Thymus (tissue), 11 donors: ENCODE measurements around the gene NAIP. TPM values are rescaled to one million over a fixed set of nuclear protein-coding genes. Genes with fewer than 3 reads are reported as not detected.
"Not testable (repeated sequence)": the region's sequence is repeated elsewhere in the genome, so short reads cannot be mapped to it uniquely, and the experiment has no call there.

Source experiments
- DNase-seq, 9 donors: peaks; one replicate each; pipeline ENCODE4 v3.0.0-alpha.2; 2013; ENCODE audit warnings: low spot score in 9 of 9, low read depth in 6 of 9, missing footprints in 1 of 9
- H3K27ac ChIP-seq, 2 donors: one replicate each; pipeline ENCODE4 v1.5.1; 2013; ENCODE audit warnings: control low read depth in 1 of 2, low read depth in 1 of 2, low read length in 1 of 2, mild to moderate bottlenecking in 1 of 2, moderate library complexity in 1 of 2
- H3K27me3 ChIP-seq, 2 donors: one replicate each; pipeline ENCODE4 v1.5.1; 2013; ENCODE audit warnings: low read length in 1 of 2; ENCODE audit not compliant: control insufficient read depth in 2 of 2, insufficient read depth in 1 of 2
- H3K36me3 ChIP-seq, 2 donors: one replicate each; pipeline ENCODE4 v1.5.1; 2013; ENCODE audit warnings: low read length in 1 of 2, mild to moderate bottlenecking in 1 of 2, moderate library complexity in 1 of 2; ENCODE audit not compliant: control insufficient read depth in 2 of 2, insufficient read depth in 2 of 2
- H3K4me1 ChIP-seq, 2 donors: one replicate each; pipeline ENCODE4 v1.5.1; 2013; ENCODE audit warnings: low read length in 2 of 2; ENCODE audit not compliant: control insufficient read depth in 2 of 2, insufficient read depth in 2 of 2
- H3K4me3 ChIP-seq, 2 donors: one replicate each; pipeline ENCODE4 v1.5.1; 2013; ENCODE audit warnings: low read length in 2 of 2, control low read depth in 1 of 2, mild to moderate bottlenecking in 1 of 2
- H3K9me3 ChIP-seq, 2 donors: one replicate each; pipeline ENCODE4 v1.5.1; 2013; ENCODE audit warnings: low read length in 1 of 2, mild to moderate bottlenecking in 1 of 2; ENCODE audit not compliant: control insufficient read depth in 2 of 2, insufficient read depth in 1 of 2
- WGBS: extraction: QIAGEN DNeasy Blood & Tissue Kit; methylation state at CpG from one replicate; pipeline ENCODE4 v1.1.7; 2013; 5-methylcytosine and 5-hydroxymethylcytosine counted together
- polyA plus RNA-seq: library from polyadenylated mRNA; stranded (reverse); fragments of 200-250 nt; gene quantifications from one replicate; pipeline ENCODE4 v1.2.3, GENCODE V29; 2013
- total RNA-seq: library from RNA; stranded (reverse); fragments of 120-200 nt; gene quantifications from one replicate; pipeline ENCODE4 v1.2.4, GENCODE V29; 2013
- donor health status: healthy.

Gene NAIP
- total and polyA plus RNA-seq, 2 donors: 11.0 to 22.3 TPM

DNA sequence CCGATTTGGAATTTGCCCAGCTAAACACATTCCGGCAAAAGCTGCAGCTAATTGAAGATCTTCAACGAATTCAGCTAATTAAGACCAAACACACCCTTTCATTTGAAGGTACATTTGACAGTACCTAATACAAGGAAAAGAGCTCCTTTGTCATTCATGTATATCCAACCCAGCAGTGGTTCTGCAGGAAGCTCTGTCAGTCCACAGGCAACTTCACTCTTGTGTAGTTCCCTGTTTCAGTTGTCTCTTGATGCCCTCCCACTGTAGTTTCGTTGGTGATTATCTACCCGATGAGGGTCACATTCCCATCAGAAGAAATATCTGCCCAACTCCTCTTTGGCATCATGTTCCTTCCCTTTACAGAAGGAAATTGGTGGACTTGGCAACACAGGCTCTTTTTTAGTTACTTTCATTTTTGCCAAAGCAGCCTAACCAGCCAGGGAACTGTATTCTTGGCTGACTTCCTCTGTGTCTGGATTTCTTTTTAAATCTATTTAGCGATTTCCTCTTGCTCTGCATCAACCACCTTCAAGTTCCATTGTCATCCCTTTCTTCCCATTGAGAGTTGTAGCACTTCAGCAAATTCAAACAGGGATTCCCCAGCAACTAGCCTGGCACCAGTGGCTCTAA, 6.6 kb downstream of the NAIP start:
- not testable (repeated sequence) for H3K9me3 ChIP-seq, H3K27ac ChIP-seq, H3K36me3 ChIP-seq, H3K4me1 ChIP-seq, DNase-seq, H3K27me3 ChIP-seq, H3K4me3 ChIP-seq
- WGBS: no CpG with 5 or more reads among the region's 6 CpGs

DNA sequence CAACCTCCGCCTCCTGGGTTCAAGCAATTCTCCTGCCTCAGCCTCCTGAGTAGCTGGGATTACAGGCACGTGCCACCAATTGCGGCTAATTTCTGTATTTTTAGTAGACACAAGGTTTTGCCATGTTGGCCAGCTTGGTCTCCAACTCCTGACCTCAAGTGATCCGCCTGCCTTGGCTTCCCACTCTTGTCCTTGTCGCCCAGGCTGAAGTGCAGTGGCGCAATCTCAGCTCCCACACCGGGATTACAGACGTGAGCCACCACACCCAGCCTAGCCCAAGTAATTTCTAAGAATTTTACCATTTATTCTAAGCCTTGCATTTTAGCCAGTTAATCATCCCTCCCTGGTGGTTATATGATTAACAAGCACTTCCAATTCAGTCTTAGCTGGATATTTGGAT, 11.0 kb downstream of the NAIP start:
- 97% methylated on average over 8 of the region's 8 CpGs for WGBS
- H3K4me1 ChIP-seq: no peaks in the 10 kb centered on the region
- no peaks in the 10 kb centered on the region for H3K9me3 ChIP-seq
- DNase-seq: no peak
- no peaks in the 10 kb centered on the region for H3K27me3 ChIP-seq
- no peaks in the 10 kb centered on the region for H3K36me3 ChIP-seq
- H3K4me3 ChIP-seq: no peak overlapping the region
- no peak overlapping the region for H3K27ac ChIP-seq

DNA sequence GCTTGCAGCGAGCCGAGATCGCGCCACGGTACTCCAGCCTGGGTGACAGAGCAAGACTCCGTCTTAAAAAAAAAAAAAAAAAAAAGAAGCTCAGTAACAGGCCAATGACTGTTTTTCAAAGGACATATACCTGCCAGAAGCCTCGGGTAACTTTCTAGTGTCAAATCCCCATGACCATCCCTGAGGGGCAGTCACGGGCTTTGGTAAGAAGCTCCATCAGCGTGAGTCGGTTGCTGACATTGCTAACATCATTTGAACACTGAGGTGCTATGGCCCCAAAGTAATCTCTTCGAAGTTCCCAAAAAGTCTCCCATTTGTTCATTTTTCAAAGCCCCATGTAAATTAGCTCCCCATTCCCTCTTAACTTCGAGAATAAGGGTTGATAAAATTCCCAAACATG, 11.6 kb downstream of the NAIP start:
- no peak overlapping the region for H3K4me3 ChIP-seq
- 91% methylated on average over 12 of the region's 12 CpGs for WGBS
- no peak for DNase-seq

DNA sequence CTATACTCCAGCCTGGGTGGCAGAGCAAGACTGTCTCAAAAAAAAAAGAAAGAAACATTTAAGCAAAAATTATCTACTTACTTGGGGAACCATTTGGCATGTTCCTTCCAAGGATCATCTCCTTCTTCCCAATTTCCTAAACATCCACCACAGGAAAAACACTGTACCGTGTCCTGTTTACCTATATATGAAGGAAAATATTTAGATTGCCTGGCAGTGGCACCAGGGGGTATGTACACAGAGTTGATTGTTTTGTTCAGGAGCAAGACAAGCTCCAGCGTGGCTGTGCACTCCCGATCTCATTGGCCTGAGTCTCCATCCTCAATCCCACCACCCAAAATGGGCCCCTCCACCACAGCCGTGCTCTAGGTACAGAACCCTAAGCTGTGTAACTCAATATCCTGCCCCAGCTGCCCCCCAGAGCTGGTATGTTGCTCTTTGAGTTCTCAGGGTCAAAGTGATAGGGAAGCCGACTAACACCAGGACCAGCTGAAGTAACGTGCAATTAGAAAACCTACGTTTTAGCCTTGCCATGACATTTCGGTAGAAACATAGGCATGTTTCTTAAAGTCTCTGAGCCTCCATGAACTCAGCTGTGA, 13.8 kb downstream of the NAIP start:
- WGBS: 98% methylated on average over 8 of the region's 8 CpGs
- no peaks in the 10 kb centered on the region for H3K27me3 ChIP-seq
- no peak overlapping the region for H3K27ac ChIP-seq
- no peak for DNase-seq
- H3K9me3 ChIP-seq: no peaks in the 10 kb centered on the region
- H3K4me1 ChIP-seq: no peaks in the 10 kb centered on the region
- no peaks in the 10 kb centered on the region for H3K36me3 ChIP-seq
- H3K4me3 ChIP-seq: no peak overlapping the region

More for the DNA sequence above, 11.6 kb downstream of the NAIP start:
- H3K4me1 ChIP-seq: no peaks in the 10 kb centered on the region
- no peaks in the 10 kb centered on the region for H3K9me3 ChIP-seq
- H3K27me3 ChIP-seq: no peaks in the 10 kb centered on the region
- H3K36me3 ChIP-seq: no peaks in the 10 kb centered on the region
- H3K27ac ChIP-seq: no peak overlapping the region

DNA sequence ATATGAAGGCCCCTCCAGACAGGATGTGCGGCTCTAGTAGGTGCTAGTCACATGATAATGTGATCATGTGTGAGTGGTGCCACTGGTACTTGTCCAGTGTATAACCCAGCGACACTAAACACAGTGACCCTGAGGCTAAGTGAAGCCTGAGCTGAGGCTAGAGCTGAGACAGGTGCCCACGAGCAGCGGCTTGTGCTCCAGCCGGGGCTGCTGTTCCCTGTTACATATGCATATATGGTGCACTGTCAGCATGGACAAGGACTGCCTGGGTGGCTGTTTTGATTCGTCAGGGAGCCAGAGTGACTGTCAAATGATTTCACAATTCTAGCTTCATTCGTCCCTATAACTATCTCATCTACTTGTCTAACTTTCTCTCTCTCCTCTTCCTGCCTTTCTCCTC, 18.2 kb downstream of the NAIP start:
- H3K4me3 ChIP-seq, H3K36me3 ChIP-seq, H3K27ac ChIP-seq, H3K4me1 ChIP-seq, H3K9me3 ChIP-seq, H3K27me3 ChIP-seq, DNase-seq: not testable (repeated sequence)
- 86% methylated on average over 3 of the region's 7 CpGs for WGBS

DNA sequence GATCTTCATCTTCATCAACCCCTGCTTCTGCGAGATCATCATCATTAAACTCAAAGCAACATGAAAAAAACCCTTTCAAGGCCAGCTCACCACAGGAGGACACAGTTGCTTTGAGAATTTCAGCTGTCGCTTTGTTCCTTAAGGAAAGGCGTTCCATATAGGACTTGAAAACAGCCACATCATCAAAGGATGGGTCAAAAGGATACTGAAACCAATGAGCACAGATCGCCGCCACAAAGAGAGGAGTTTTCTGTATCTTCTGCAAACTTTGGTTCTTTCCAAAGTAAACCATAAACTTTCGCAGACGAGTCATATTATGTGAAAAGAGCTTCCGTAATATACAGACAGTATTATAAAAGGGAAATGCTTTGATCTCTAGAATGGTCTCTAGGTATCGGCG, 40.3 kb downstream of the NAIP start:
- not testable (repeated sequence) for DNase-seq, H3K4me1 ChIP-seq, H3K36me3 ChIP-seq, H3K27ac ChIP-seq, H3K9me3 ChIP-seq, H3K27me3 ChIP-seq, H3K4me3 ChIP-seq
- WGBS: no CpG with 5 or more reads among the region's 10 CpGs

DNA sequence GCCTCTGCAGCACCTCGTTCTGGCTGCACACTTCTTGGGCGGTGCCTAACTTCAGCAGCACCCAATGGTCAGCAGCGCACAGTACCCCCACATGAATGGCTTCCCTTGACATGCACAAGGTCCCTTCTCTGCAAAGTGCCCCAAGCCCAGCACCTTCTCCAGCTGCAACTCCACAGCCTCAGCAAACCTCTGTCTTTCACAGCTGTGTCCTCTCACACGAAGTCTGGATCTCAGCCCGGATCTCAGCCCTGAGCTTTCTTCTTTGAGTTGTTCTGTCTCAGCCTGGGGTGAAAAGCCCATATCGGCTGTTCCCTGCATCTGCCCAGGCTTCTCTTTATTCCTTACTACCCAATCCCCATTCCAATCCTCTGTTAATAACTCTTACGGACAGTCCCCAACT, 57.9 kb downstream of the NAIP start:
- not testable (repeated sequence) for H3K4me3 ChIP-seq, H3K4me1 ChIP-seq, H3K36me3 ChIP-seq, DNase-seq, H3K9me3 ChIP-seq, H3K27me3 ChIP-seq, H3K27ac ChIP-seq
- WGBS: no CpG with 5 or more reads among the region's 7 CpGs

DNA sequence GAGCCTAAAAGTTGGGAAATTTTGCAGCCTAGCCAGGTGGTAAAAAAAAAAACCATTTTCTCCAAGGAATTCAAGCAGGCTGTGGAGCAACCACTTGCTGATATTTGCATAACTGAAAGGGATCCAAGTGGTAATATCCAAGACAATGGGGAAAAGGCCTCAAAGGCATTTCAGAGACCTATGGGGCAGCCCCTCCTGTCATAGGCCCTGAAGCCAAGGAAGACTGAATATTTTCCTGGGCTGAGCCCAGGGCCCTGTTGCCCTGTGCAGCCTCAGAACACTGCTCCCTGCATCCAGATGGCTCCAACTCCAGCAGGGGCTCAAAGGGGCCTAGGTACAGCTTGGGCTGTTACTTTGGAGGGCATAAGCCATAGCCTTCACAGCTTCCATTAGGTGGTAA, 60.6 kb downstream of the NAIP start:
- DNase-seq, H3K4me3 ChIP-seq, H3K4me1 ChIP-seq, H3K27ac ChIP-seq, H3K9me3 ChIP-seq, H3K27me3 ChIP-seq, H3K36me3 ChIP-seq: not testable (repeated sequence)

DNA sequence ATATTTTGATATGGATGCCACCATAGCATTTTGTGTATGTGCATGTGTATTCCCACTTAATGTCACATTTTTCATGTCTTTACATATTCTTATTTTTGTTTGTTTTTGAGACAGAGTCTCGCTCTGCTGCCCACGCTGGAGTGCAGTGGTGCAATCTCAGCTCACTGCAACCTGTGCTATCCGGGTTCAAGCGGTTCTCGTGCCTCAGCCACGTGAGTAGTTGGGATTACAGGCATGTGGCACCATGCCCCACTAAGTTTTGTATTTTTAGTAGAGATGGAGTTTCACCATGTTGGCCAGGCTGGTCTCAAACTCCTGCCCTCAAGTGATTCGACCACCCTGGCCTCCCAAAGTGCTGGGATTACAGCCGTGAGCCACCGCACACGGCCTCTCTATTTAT, 72.1 kb downstream of the NAIP start:
- not testable (repeated sequence) for H3K9me3 ChIP-seq, H3K4me1 ChIP-seq, H3K27me3 ChIP-seq, DNase-seq, H3K36me3 ChIP-seq, H3K27ac ChIP-seq, H3K4me3 ChIP-seq
- 97% methylated on average over 5 of the region's 10 CpGs for WGBS
